Uterus (tissue), 4 donors: ENCODE data around the gene RFX6. TPM values are rescaled to one million over a fixed set of nuclear protein-coding genes. Genes with fewer than 3 reads are reported as not detected.

Experiments used
- DNase-seq, 2 donors: peaks; one replicate each; pipeline ENCODE4 v3.0.0-alpha.2; 2019 to 2020
- H3K27ac ChIP-seq, 2 donors: fragments of 200-600 bp; sonication (generic); 1 replicate in 1 of 2; 2 replicates in 1 of 2; pipeline ENCODE4 v1.5.1; 2016 to 2018
- H3K27me3 ChIP-seq, 2 donors: fragments of 200-600 bp; sonication (generic); one replicate each; pipeline ENCODE4 v1.5.1; 2018 to 2019; ENCODE audit warnings: control low read depth in 1 of 2
- H3K36me3 ChIP-seq, 2 donors: fragments of 200-600 bp; sonication (generic); one replicate each; pipeline ENCODE4 v1.5.1; 2019; ENCODE audit warnings: control low read depth in 1 of 2
- H3K4me1 ChIP-seq, 2 donors: fragments of 200-600 bp; sonication (generic); one replicate each; pipeline ENCODE4 v1.5.1; 2018 to 2019; ENCODE audit warnings: control low read depth in 1 of 2
- H3K4me3 ChIP-seq, 2 donors: fragments of 200-600 bp; sonication (generic); 1 replicate in 1 of 2; 2 replicates in 1 of 2; pipeline ENCODE4 v1.5.1; 2018 to 2019; ENCODE audit warnings: mild to moderate bottlenecking in 1 of 2
- H3K9me3 ChIP-seq, 2 donors: fragments of 200-600 bp; sonication (generic); one replicate each; pipeline ENCODE4 v1.5.1; 2019; ENCODE audit warnings: control low read depth in 1 of 2
- POLR2A ChIP-seq, 2 donors: fragments of 450-650 bp; IDR thresholded peaks; one replicate each; pipeline ENCODE4 v1.6.1; 2016; ENCODE audit warnings: antibody characterized with exemption in 2 of 2, mild to moderate bottlenecking in 1 of 2, moderate library complexity in 1 of 2
- intact Hi-C: fragments of 100-400 bp; cut with DNase I; formaldehyde crosslinking; loops from one replicate; pipeline ENCODE4 v1.15.1; 2023; ENCODE audit warnings: low total_unique reads
- total RNA-seq, 4 donors: library from RNA; depleted of rRNA in 3 of 4; stranded (reverse); fragments of >200 nt in 3 of 4; gene quantifications; one replicate each; pipeline versions ENCODE4 v1.1.0 to v1.2.4, GENCODE V29; 2014 to 2023
- TF ChIP-seq, protein P1 (sequence below), 4 experiments: fragments of 200-600 bp in 2 of 4; fragments of 450-650 bp in 2 of 4; sonication (generic) in 2 of 4; IDR thresholded peaks; one replicate each; pipeline ENCODE4 v1.5.1; 2016 to 2019; ENCODE audit warnings: antibody characterized with exemption in 4 of 4, mild to moderate bottlenecking in 2 of 4, moderate library complexity in 1 of 4
- donor health status: DM: yes; HTN: yes; CAD: no.

The RFX6 gene
- total RNA-seq, 4 donors from 2014 or later: not detected

DNA sequence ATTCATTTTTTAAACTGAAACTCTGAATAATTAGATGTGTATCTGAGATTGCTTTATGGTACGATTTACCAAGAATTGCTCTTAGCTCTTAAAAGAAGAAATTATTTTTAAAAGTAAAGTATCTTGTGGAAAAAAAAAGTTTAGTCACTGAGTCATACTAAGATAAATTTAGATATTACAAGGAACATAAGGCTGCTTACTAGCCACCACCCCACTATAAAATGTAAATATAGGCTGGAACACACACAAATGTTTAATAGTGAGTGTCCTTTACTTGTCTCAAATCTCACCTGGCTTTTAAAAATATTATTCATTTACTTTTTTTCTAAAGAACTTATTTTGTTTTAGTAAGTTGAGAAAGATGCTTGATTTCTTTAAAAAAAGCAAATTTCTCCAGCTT is 17.6 kb downstream of the RFX6 start:
- no peak for TF ChIP-seq POLR2A (IDR thresholded peaks at IDR 0.05)
- TF ChIP-seq, protein P1, sequence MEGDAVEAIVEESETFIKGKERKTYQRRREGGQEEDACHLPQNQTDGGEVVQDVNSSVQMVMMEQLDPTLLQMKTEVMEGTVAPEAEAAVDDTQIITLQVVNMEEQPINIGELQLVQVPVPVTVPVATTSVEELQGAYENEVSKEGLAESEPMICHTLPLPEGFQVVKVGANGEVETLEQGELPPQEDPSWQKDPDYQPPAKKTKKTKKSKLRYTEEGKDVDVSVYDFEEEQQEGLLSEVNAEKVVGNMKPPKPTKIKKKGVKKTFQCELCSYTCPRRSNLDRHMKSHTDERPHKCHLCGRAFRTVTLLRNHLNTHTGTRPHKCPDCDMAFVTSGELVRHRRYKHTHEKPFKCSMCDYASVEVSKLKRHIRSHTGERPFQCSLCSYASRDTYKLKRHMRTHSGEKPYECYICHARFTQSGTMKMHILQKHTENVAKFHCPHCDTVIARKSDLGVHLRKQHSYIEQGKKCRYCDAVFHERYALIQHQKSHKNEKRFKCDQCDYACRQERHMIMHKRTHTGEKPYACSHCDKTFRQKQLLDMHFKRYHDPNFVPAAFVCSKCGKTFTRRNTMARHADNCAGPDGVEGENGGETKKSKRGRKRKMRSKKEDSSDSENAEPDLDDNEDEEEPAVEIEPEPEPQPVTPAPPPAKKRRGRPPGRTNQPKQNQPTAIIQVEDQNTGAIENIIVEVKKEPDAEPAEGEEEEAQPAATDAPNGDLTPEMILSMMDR (IDR thresholded peaks at IDR 0.05): no peak
- Histone ChIP-seq H3K4me3 (no peak overlapping the region), H3K36me3 (no peaks in the 10 kb centered on the region), H3K4me1 (no peaks in the 10 kb centered on the region), H3K9me3 (no peaks in the 10 kb centered on the region), H3K27ac (no peak overlapping the region), H3K27me3 (no peaks in the 10 kb centered on the region)
- DNase-seq: no peak
- intact Hi-C loops: no loop called here

DNA sequence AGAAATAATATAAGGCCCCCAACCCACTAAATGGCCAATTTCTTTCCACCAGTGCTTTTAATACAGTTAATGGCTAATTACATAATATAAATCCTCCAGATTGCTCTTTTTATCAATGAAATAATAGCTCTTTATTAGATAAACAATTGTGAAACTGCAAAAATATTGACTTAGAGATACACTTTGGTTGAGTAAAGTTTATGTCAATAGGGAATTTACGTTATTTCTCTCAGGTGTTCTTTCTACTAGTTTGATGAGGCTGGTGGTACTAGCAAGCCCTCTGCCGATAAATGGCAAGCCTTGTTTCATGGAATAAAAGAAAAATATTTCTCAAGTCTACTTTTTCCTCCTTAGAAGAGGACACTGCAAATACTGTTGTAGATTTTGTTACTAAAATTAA is 18.9 kb downstream of the RFX6 start:
- Histone ChIP-seq H3K4me1 (no peaks in the 10 kb centered on the region), H3K9me3 (no peaks in the 10 kb centered on the region), H3K27ac (no peak overlapping the region), H3K4me3 (no peak overlapping the region), H3K36me3 (no peaks in the 10 kb centered on the region), H3K27me3 (no peaks in the 10 kb centered on the region)
- no peak for DNase-seq
- intact Hi-C loops: no loop called here
- TF ChIP-seq, protein P1 (IDR thresholded peaks at IDR 0.05): no peak
- no peak for TF ChIP-seq POLR2A (IDR thresholded peaks at IDR 0.05)

GRCh38 chr6:116902634-116903033 is 25.6 kb downstream of the RFX6 start:
- Histone ChIP-seq H3K27ac (no peak overlapping the region), H3K27me3 (no peaks in the 10 kb centered on the region), H3K36me3 (no peaks in the 10 kb centered on the region), H3K9me3 (no peaks in the 10 kb centered on the region), H3K4me3 (no peak overlapping the region), H3K4me1 (no peaks in the 10 kb centered on the region)
- intact Hi-C loops: no loop called here
- TF ChIP-seq, protein P1 (IDR thresholded peaks at IDR 0.05): no peak
- no peak for DNase-seq

DNA sequence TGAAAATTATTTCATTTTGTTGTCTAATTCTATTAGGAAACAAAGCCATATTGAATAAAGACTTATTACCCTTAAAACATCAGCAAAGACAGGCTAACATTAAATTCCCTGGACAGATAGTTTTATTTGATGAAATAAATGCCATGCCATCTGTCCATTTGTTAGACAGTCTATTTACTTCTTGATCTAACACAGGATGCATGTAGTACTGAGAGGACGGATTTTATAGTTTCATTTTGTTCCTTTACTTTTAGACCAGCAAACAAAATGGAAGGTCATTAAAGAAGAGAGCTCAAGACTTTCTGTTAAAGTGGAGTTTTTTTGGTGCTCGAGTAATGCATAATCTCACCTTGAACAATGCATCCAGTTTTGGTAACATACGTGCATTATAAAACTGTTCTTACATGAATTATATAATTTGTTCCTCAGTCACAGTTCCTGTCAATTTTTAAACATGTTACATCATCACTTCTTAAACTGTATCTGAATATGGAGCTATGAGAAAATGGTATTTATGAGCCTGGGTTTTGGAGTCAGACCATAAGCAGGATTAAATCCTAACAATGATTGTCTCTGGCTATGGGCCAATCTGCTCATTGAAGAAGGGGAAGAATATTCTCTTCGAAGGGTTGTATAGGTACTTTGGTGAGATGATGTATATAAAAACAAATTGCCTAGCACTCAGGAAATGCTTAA is 46.0 kb downstream of the RFX6 start:
- no peaks in the 10 kb centered on the region for H3K36me3 ChIP-seq

DNA sequence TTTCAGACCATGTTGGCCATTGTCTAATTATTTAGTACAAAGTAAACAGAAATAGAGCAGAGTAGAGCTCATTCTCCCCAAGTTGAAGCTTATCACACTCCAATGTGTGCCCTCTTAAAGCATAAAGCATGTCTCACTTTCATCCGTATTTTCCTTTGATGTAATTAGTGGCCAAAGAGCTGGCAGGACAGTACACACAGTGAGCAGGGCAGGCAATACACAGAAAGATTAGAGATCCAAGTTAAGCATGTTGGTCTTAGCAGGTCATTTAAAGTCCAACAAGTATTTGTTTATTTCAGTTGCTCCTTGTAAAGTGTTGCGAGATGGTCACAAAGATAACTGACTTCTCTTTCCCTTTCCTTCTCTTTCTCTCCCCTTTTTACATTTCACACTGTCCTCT is 47.2 kb downstream of the RFX6 start:
- Histone ChIP-seq H3K4me3 (no peak overlapping the region), H3K36me3 (no peaks in the 10 kb centered on the region), H3K4me1 (no peaks in the 10 kb centered on the region), H3K9me3 (no peaks in the 10 kb centered on the region), H3K27ac (no peak overlapping the region), H3K27me3 (no peaks in the 10 kb centered on the region)
- no peak for DNase-seq
- intact Hi-C loops: no loop called here
- no peak for TF ChIP-seq POLR2A (IDR thresholded peaks at IDR 0.05)
- TF ChIP-seq, protein P1 (IDR thresholded peaks at IDR 0.05): no peak

More for the DNA sequence above, 46.0 kb downstream of the RFX6 start:
- Histone ChIP-seq H3K4me1 (no peaks in the 10 kb centered on the region), H3K9me3 (no peaks in the 10 kb centered on the region), H3K4me3 (no peak overlapping the region), H3K27me3 (no peaks in the 10 kb centered on the region), H3K27ac (no peak overlapping the region)
- TF ChIP-seq POLR2A (IDR thresholded peaks at IDR 0.05): no peak
- TF ChIP-seq, protein P1 (IDR thresholded peaks at IDR 0.05): no peak
- intact Hi-C loops: no loop called here
- DNase-seq: no peak
